GM12875 (cell line): ENCODE results near the gene ERCC1.
"Not testable (repeated sequence)": the region's sequence is repeated elsewhere in the genome, so short reads cannot be mapped to it uniquely, and the experiment has no call there.

ENCODE experiments used
- H3K4me3 ChIP-seq: one replicate; pipeline ENCODE4 v1.5.1; 2011; ENCODE audit warnings: low read depth, low read length, control low read depth
- TF ChIP-seq, protein P1 (sequence below): IDR thresholded peaks from 2 replicates; pipeline ENCODE4 v1.5.1; 2011; ENCODE audit warnings: low read depth, mild to moderate bottlenecking, control low read depth, inconsistent platforms, low read length, moderate library complexity, borderline replicate concordance; ENCODE audit not compliant: insufficient read depth

Gene ERCC1

DNA sequence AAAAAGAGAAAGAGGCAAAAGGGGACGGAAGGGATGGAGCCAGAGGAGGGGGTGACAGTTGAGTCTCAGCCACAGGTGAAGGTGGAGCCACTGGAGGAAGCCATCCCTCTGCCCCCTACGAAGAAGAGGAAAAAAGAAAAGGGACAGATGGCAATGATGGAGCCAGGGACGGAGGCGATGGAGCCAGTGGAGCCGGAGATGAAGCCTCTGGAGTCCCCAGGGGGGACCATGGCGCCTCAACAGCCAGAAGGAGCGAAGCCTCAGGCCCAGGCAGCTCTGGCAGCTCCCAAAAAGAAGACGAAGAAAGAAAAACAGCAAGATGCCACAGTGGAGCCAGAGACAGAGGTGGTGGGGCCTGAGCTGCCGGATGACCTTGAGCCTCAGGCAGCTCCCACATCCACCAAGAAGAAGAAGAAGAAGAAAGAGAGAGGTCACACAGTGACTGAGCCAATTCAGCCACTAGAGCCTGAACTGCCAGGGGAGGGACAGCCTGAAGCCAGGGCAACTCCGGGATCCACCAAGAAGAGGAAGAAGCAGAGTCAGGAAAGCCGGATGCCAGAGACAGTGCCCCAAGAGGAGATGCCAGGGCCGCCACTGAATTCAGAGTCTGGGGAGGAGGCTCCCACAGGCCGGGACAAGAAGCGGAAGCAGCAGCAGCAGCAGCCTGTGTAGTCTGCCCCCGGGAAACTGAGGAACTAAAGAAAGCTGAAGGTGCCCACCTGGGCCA lies 14.7 kb downstream of the ERCC1 start:
- TF ChIP-seq, protein P1, sequence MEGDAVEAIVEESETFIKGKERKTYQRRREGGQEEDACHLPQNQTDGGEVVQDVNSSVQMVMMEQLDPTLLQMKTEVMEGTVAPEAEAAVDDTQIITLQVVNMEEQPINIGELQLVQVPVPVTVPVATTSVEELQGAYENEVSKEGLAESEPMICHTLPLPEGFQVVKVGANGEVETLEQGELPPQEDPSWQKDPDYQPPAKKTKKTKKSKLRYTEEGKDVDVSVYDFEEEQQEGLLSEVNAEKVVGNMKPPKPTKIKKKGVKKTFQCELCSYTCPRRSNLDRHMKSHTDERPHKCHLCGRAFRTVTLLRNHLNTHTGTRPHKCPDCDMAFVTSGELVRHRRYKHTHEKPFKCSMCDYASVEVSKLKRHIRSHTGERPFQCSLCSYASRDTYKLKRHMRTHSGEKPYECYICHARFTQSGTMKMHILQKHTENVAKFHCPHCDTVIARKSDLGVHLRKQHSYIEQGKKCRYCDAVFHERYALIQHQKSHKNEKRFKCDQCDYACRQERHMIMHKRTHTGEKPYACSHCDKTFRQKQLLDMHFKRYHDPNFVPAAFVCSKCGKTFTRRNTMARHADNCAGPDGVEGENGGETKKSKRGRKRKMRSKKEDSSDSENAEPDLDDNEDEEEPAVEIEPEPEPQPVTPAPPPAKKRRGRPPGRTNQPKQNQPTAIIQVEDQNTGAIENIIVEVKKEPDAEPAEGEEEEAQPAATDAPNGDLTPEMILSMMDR, result no peak
- no peak overlapping the region for H3K4me3 ChIP-seq

DNA sequence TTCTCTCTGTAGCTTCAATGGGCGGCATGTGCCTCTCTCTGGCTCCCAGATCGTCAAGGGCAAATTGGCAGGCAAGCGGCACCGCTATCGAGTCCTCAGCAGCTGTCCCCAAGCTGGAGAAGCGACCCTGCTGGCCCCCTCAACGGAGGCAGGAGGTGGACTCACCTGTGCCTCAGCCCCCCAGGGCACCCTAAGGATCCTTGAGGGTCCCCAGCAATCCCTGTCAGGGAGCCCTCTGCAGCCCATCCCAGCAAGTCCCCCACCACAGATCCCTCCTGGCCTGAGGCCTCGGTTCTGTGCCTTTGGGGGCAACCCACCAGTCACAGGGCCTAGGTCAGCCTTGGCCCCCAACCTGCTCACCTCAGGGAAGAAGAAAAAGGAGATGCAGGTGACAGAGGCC lies 15.6 kb downstream of the ERCC1 start:
- TF ChIP-seq, protein P1, result no peak
- no peak overlapping the region for H3K4me3 ChIP-seq

DNA sequence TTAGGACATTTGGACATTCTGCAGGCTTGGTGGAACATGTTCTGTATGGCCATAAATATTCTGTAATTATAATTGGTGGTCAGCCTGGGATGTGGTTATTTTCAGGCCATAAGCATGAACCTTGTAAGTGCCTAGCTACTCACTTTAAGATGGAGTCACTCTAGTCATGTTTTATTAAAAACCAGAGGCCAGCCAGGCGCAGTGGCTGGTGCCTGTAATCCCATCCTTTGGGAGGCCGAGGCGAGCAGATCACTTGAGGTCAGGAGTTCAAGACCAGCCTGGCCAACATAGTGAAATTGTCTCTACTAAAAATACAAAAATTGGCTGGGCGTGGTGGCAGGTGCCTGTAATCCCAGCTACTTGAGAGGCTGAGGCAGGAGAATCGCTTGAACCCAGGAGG lies 16.1 kb downstream of the ERCC1 start:
- not testable (repeated sequence) for H3K4me3 ChIP-seq

DNA sequence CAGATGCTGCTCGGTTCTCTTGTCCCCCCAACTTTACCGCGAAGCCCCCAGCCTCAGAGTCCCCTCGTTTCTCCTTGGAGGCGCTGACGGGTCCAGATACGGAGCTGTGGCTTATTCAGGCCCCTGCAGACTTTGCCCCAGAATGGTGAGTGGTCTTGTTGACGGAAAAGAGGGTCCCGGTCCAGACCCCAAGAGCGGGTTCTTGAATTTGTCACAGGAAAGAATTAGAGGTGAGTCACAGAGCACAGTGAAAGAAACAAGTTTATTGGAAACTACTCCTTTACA lies 16.7 kb downstream of the ERCC1 start:
- TF ChIP-seq, protein P1, result no peak
- peak overlapping the region; percentile 82 for H3K4me3 ChIP-seq

DNA sequence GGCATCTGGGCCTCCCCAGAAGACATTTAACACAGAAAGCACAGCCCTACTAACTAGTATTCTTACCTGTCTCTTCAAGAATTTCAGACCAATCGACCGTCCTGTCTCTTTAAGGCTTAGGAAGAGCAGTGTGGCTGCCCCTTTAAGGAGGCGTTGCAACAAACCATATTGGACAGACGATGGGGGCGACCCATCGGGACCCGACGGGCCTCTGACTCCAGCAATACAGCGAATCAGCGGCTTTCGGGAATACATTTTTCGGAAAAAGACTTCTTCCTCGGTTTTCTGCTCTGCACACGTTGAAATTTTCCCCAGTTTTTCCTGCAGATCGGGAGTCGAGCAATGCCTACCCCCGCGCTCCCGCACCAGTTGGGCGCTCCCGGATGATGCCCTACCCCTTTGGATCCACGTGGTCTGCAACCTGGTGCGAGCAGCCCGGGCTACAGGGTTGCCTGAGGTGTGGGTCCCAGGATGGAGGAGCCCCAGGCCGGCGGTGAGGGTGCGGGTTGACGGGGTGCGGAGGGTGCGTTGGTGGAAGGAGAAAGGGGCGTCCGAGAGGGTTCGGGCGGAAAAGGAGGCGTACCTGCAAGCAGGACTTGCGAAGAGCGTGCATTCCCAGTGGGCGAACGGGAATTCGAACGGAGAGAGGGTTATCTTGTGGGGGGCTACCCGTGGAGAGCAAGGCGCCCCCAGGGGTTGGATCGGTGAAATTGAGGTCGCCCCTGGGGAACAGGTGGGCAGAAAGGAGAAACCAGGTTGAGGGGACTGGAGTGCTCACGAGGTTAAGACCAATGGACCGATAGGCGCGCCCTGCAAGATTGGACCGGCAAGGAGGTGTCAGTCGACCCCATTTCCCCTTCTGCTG lies 17.3 kb downstream of the ERCC1 start, which contains the start of gene POLR1G:
Gene POLR1G (plus strand): TSS at position 419 of the 865 bp plus-strand sequence. CDS start 53 bp downstream, at position 472.
- peak within 1 kb of the TSS; percentile 82 for H3K4me3 ChIP-seq
- TF ChIP-seq, protein P1, result no peak

DNA sequence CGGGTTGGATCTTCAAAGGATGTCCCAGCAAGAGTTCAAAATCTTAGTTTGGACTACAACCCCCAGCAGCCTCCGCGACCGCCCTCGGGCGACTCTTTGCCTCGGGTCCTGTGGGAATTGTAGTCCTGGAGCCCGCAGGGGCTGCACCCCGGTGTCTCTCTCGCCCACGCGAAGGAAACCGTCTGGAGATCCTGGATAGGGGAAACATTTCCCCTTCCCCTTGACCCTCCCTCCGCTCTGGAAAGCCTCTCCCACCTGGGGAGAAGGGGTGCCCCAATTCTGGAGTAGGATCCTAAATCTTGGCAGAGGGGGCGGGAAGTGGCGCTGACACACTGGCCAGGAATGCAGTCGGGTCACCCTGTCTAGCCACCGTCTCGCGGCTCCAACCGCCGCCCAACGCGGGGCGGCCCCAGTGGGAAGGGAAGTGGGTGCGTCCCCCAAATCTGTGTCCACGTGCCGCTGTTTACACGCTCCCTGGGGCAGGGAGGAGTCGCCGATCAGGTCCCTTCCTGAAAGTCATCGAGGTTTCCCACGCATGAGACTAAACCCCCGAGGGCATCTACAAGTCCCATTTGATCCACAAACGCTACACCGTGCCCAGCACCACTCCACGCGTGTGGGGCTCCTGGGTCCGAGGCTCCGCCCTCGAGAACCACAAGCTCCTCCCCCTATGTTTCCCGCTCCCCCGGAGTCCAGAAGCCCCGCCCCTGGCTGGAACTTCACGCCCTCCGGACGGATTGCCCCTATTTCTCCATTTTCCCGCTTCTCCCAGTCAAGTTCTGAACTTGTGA lies 18.1 kb downstream of the ERCC1 start:
- TF ChIP-seq, protein P1, result no peak
- H3K4me3 ChIP-seq, result peak overlapping the region; percentile 82
